Parietal lobe (tissue), 2 donors: ENCODE results near the gene ABCG8. TPM values are rescaled to one million over a fixed set of nuclear protein-coding genes. Genes with fewer than 3 reads are reported as not detected.

ENCODE experiments used
- small RNA-seq: library from RNA; depleted of rRNA; stranded (forward); fragments of <200 nt; gene quantifications from one replicate; pipeline ENCODE3, GENCODE V24; 2014; ENCODE audit warnings: low replicate concordance
- total RNA-seq: library from RNA; depleted of rRNA; stranded (reverse); fragments of >200 nt; gene quantifications from one replicate; pipeline ENCODE4 v1.2.3, GENCODE V29; 2014

Gene ABCG8
- 0.31 TPM for total RNA-seq

DNA sequence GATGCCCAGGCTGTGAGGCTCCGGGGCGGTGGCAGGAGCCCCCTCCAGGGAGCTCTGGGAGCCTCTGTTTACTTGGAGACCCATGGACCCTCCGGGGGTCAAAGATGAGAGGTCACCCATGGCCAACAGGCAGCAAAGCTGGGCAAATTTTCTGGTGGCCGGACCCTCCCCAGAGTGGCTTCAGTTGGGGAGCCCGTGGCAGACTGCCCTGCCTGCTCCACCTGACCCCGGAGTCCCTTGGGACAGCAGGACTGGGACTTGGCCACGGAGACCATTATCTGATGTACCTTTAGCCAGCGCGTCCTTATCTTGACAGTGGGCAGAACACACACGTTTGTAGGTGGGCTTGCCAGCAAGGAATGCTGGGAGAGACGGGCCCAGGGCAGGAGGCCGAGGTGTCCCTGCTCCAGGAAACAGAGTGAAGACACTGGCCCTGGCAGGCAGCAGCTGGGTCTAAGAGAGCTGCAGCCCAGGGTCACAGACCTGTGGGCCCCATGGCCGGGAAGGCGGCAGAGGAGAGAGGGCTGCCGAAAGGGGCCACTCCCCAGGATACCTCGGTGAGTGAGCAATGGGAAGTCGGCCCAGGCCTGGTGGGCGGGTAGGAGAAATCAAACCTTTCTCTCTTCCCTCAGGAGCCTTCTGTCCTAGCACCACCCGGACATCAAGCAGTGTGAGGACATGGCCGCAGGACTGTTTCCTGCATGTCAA, at the start of gene ABCG8, which contains the start of gene ABCG5:
Gene ABCG8, plus strand, starts transcription at position 412 of the 708 bp plus-strand sequence. Its CDS starts 83 bp downstream, at position 495.
Gene ABCG5, minus strand, starts transcription at position 280 of the 708 bp plus-strand sequence. Its CDS starts 160 bp downstream, at position 120.

Small RNA genes within 50 kb of the gene (small RNA-seq; reads per million reads assigned to genes)
- gene RN7SL455P (not detected), gene RNU6-1048P (not detected)

Other genes with a start within 250 kb of the ABCG8 start
- gene THADA, start 242.9 kb upstream of the ABCG8 start, total RNA-seq, result 63.5 TPM
- 12.5 TPM for gene PLEKHH2, start 201.7 kb upstream of the ABCG8 start, total RNA-seq
- gene C1GALT1C1L, start 162.5 kb upstream of the ABCG8 start, total RNA-seq, result not detected
- gene DYNC2LI1, start 64.9 kb upstream of the ABCG8 start, total RNA-seq, result 48.2 TPM
- not detected for gene ABCG5, start 132 bp upstream of the ABCG8 start, total RNA-seq
- 101 TPM for gene LRPPRC, start 157.0 kb downstream of the ABCG8 start, total RNA-seq